ENCODE results near the gene SUSD1.

- TF ChIP-seq MAX (IDR thresholded peaks at IDR 0.05; ENCODE audit: low read depth, low read length) = no peak
- no peak for TF ChIP-seq POLR2A (IDR thresholded peaks at IDR 0.05; ENCODE audit: extremely low read depth, insufficient read length)
Measured at GRCh38 chr9:112104901-112105300, 70.2 kb downstream of the SUSD1 start.
